Heart right ventricle (tissue), 16 donors: Measurements from ENCODE around the gene SARS1. TPM values are rescaled to one million over a fixed set of nuclear protein-coding genes. Genes with fewer than 3 reads are reported as not detected.

Source experiments
- ATAC-seq, 8 donors: fragments of 200-7000 bp; cut with Tn5 transposase; one replicate each; pipeline ENCODE4 v1.9.1; 2020; ENCODE audit warnings: mild to moderate bottlenecking in 8 of 8, moderate library complexity in 8 of 8, moderate number of reproducible peaks in 1 of 8
- DNase-seq, 2 donors: peaks; one replicate each; pipeline ENCODE4 v3.0.0-alpha.2; 2020
- H3K27ac ChIP-seq, 10 donors: fragments of 200-600 bp; sonication (generic) in 2 of 10; one replicate each; pipeline versions ENCODE4 v1.5.0 to v1.8.0; 2020 to 2022; ENCODE audit warnings: mild to moderate bottlenecking in 3 of 10
- H3K27me3 ChIP-seq, 7 donors: fragments of 200-600 bp; one replicate each; pipeline ENCODE4 v1.8.0; 2021 to 2022; ENCODE audit warnings: mild to moderate bottlenecking in 2 of 7
- H3K36me3 ChIP-seq, 9 donors: fragments of 200-600 bp; sonication (generic) in 1 of 9; one replicate each; pipeline versions ENCODE4 v1.5.0 to v1.8.0; 2020 to 2022; ENCODE audit warnings: mild to moderate bottlenecking in 2 of 9
- H3K4me1 ChIP-seq, 9 donors: fragments of 200-600 bp; sonication (generic) in 1 of 9; one replicate each; pipeline versions ENCODE4 v1.5.0 to v1.8.0; 2020 to 2022; ENCODE audit warnings: mild to moderate bottlenecking in 4 of 9
- H3K4me3 ChIP-seq, 10 donors: fragments of 200-600 bp; sonication (generic) in 2 of 10; one replicate each; pipeline versions ENCODE4 v1.5.0 to v1.8.0; 2020 to 2022; ENCODE audit warnings: mild to moderate bottlenecking in 7 of 10, moderate library complexity in 2 of 10
- H3K9me3 ChIP-seq, 11 donors: fragments of 200-600 bp in 10 of 11; sonication (generic) in 2 of 11; one replicate each; pipeline versions ENCODE4 v1.5.0 to v1.8.0; 2013 to 2022; ENCODE audit warnings: mild to moderate bottlenecking in 2 of 11, control low read depth in 1 of 11, moderate library complexity in 1 of 11
- CTCF ChIP-seq, 9 donors: fragments of 200-600 bp; sonication (generic) in 2 of 9; IDR thresholded peaks; one replicate each; pipeline versions ENCODE4 v1.5.0 to v1.8.0; 2021 to 2022; ENCODE audit warnings: antibody characterized with exemption in 9 of 9, mild to moderate bottlenecking in 5 of 9, moderate library complexity in 1 of 9
- WGBS, 2 donors: extraction: QIAGEN DNeasy Blood & Tissue Kit; methylation state at CpG; one replicate each; pipeline ENCODE4 v1.1.7; 2013; ENCODE audit warnings: inconsistent platforms in 1 of 2; 5-methylcytosine and 5-hydroxymethylcytosine counted together
- intact Hi-C, 10 donors: fragments of 100-400 bp; cut with DNase I; formaldehyde crosslinking; loops; one replicate each; pipeline versions ENCODE4 v1.11.1 to v1.14.2; 2022
- polyA plus RNA-seq, 2 donors: library from polyadenylated mRNA; stranded (reverse); fragments of 200-250 nt; gene quantifications; one replicate each; pipeline ENCODE4 v1.2.3, GENCODE V29; 2013
- total RNA-seq, 10 donors: library from RNA; stranded (reverse); fragmentation: NEBNext Ultra II Directional in 3 of 10; extraction: Animal tissue kit (Norgen Biotek cat#: 25700) in 3 of 10; gene quantifications; one replicate each; pipeline versions ENCODE4 v1.2.1 to v1.2.4, GENCODE V29; 2021 to 2023
- donor health status: Arrhythmogenic right ventricular cardiomyopathy.
- donor health status: ischemic (EF 13 %, LVEDD 7.1; RV severe dilation, severe dysfunction).
- donor health status: healthy with polysubstance abuse.
- donor health status: DM: no; HTN: yes; CAD: no.
- donor health status: DM: no; HTN: no; CAD: no.
- donor health status: ischemic (EF 25% LVEDD 6.9; RV normal size, moderate dysfunction).
- donor health status: ischemic (EF 25% LVEDD 5.7; RV mildly dilated, moderate dysfunction).
- donor health status: healthy.
- donor health status: DM: yes; HTN: yes; CAD: no.
- donor health status: Ischemic cardiomyopathy.
- donor health status: ischemic (EF 35%, LVEDD 5.7; RV mildly dilated, moderate dysfunction).
- donor health status: nonischemic (EF 11% LVEDD 7.7; RV severe dilation, severe dysfunction).
- donor health status: DM: yes; HTN: yes; CAD: no.
- donor health status: PGD.
- donor health status: ischemic (EF 29% LVEDD 5.4; RV normal size, mild dysfunction).
- donor health status: nonischemic (EF 23%, LVEDD 6.1; RV moderate dilation, normal function).

The SARS1 gene
- total and polyA plus RNA-seq, 12 donors, result 38.3 to 153 (median 99.2) TPM

GRCh38 chr1:109263597-109264378 lies 50.1 kb downstream of the SARS1 start:
- Histone ChIP-seq H3K36me3 (peaks cover 0 to 2% (median 0%) of the 10 kb centered on the region in 9 donors), H3K9me3 (no peaks in the 10 kb centered on the region), H3K4me1 (peaks cover 0 to 11% (median 0%) of the 10 kb centered on the region in 9 donors), H3K4me3 (no peak overlapping the region), H3K27ac (no peak overlapping the region), H3K27me3 (no peaks in the 10 kb centered on the region)
- TF ChIP-seq CTCF (IDR thresholded peaks at IDR 0.05), result peak; percentile 88 to 96 (median 93)
- ATAC-seq (peak; percentile 80 to 90 (median 82)), DNase-seq (peak; percentile 73 to 85)
- intact Hi-C loops, result loop anchor here in 7 of 10 donors (1.0 to 10.0 kb wide), 6 partner anchors 134 to 271 kb away; partner anchors contain the start of genes SORT1 (in 2 of the 7) and GPR61 (in 1 of the 7)
- 54 to 55% methylated on average over 29 of the region's 29 CpGs for WGBS, 2 donors

- ATAC-seq, result peak in 1 of 8 donors; percentile 17
- Histone ChIP-seq H3K27ac (no peak overlapping the region), H3K9me3 (no peaks in the 10 kb centered on the region), H3K27me3 (no peaks in the 10 kb centered on the region), H3K4me1 (peaks cover 0 to 11% (median 0%) of the 10 kb centered on the region in 9 donors), H3K36me3 (no peaks in the 10 kb centered on the region), H3K4me3 (no peak overlapping the region)
- intact Hi-C loops, result loop anchor here in 6 of 10 donors (5.0 to 10.0 kb wide), 4 partner anchors 133 to 270 kb away; partner anchors contain the start of genes SORT1 (in 2 of the 6) and GPR61 (in 1 of the 6)
- TF ChIP-seq CTCF (IDR thresholded peaks at IDR 0.05), result no peak
- 78 to 83% methylated on average over 9 of the region's 9 CpGs for WGBS, 2 donors
- DNase-seq, result no peak
Measured at GRCh38 chr1:109264379-109264755, 50.6 kb downstream of the SARS1 start.

GRCh38 chr1:109265016-109265415 lies 51.3 kb downstream of the SARS1 start:
- DNase-seq, result no peak
- intact Hi-C loops, result loop anchor here in 1 of 10 donors (10.0 kb wide), 1 partner anchor 270 kb away; the partner anchor contains the start of gene GPR61

More at GRCh38 chr1:109265016-109265415, 51.3 kb downstream of the SARS1 start:
- H3K4me1 ChIP-seq, result peaks cover 0 to 11% (median 0%) of the 10 kb centered on the region in 9 donors
- ATAC-seq, result no peak
- H3K36me3 ChIP-seq, result no peaks in the 10 kb centered on the region
- no peaks in the 10 kb centered on the region for H3K9me3 ChIP-seq
- no peak for TF ChIP-seq CTCF (IDR thresholded peaks at IDR 0.05)
- no peaks in the 10 kb centered on the region for H3K27me3 ChIP-seq
- no peak overlapping the region for H3K4me3 ChIP-seq
- WGBS, 2 donors, result 93 to 94% methylated on average over 4 of the region's 4 CpGs
- no peak overlapping the region for H3K27ac ChIP-seq
